Measurements from ENCODE around the gene ALG13.

ALG13 gene

GRCh38 chrX:111680988-111681779, at the start of gene ALG13:
Gene ALG13 (plus strand): TSS chrX:111681170. CDS start chrX:111681219, 49 bp downstream.
- DNase-seq = peak; percentile 93

GRCh38 chrX:111634823-111635729, 45.9 kb upstream of the ALG13 start:
- DNase-seq = no peak

GRCh38 chrX:111641969-111642368, 39.0 kb upstream of the ALG13 start:
- no peak for DNase-seq

- peak; percentile 69 for DNase-seq
These were observed 35.8 kb upstream of the ALG13 start for GRCh38 chrX:111645165-111645564.

- peak; percentile 58 for DNase-seq
These were observed 35.4 kb upstream of the ALG13 start for GRCh38 chrX:111645607-111646006.

- peak; percentile 5 for DNase-seq
These were observed 34.5 kb upstream of the ALG13 start for GRCh38 chrX:111646515-111646914.

GRCh38 chrX:111648802-111649201, 32.2 kb upstream of the ALG13 start:
- no peak for DNase-seq

GRCh38 chrX:111649638-111650037, 31.3 kb upstream of the ALG13 start:
- no peak for DNase-seq

- no peak for DNase-seq
These were observed 30.1 kb upstream of the ALG13 start for GRCh38 chrX:111650845-111651244.

- DNase-seq = no peak
These were observed 28.3 kb upstream of the ALG13 start for GRCh38 chrX:111652719-111653118.

GRCh38 chrX:111661241-111661640, 19.7 kb upstream of the ALG13 start:
- DNase-seq = no peak

GRCh38 chrX:111662292-111662691, 18.7 kb upstream of the ALG13 start:
- DNase-seq = no peak

- no peak for DNase-seq
These were observed 9.3 kb upstream of the ALG13 start for GRCh38 chrX:111671668-111672067.

GRCh38 chrX:111687305-111687704, 6.3 kb downstream of the ALG13 start:
- no peak for DNase-seq

GRCh38 chrX:111695297-111695880, 14.4 kb downstream of the ALG13 start:
- DNase-seq = no peak

- no peak for DNase-seq
These were observed 38.6 kb downstream of the ALG13 start for GRCh38 chrX:111719426-111720210.

- DNase-seq = no peak
These were observed 47.1 kb downstream of the ALG13 start for GRCh38 chrX:111728096-111728495.

- DNase-seq = no peak
These were observed 50.4 kb downstream of the ALG13 start for GRCh38 chrX:111731351-111731750.

GRCh38 chrX:111736571-111736970, 55.6 kb downstream of the ALG13 start:
- no peak for DNase-seq

GRCh38 chrX:111742018-111742417, 61.0 kb downstream of the ALG13 start:
- DNase-seq = no peak

- DNase-seq = no peak
These were observed 62.3 kb downstream of the ALG13 start for GRCh38 chrX:111743316-111743715.

- no peak for DNase-seq
These were observed 75.5 kb downstream of the ALG13 start for GRCh38 chrX:111756486-111756885.

- DNase-seq = no peak
These were observed 78.7 kb downstream of the ALG13 start for GRCh38 chrX:111759686-111760085.

All from activated CD4-positive, alpha-beta T cell treated with anti-CD3 and anti-CD28 coated beads, Interleukin-2, amount 50 U/mL, for 16 hours (primary cell).